ENCODE data around the gene TTLL10.

DNA sequence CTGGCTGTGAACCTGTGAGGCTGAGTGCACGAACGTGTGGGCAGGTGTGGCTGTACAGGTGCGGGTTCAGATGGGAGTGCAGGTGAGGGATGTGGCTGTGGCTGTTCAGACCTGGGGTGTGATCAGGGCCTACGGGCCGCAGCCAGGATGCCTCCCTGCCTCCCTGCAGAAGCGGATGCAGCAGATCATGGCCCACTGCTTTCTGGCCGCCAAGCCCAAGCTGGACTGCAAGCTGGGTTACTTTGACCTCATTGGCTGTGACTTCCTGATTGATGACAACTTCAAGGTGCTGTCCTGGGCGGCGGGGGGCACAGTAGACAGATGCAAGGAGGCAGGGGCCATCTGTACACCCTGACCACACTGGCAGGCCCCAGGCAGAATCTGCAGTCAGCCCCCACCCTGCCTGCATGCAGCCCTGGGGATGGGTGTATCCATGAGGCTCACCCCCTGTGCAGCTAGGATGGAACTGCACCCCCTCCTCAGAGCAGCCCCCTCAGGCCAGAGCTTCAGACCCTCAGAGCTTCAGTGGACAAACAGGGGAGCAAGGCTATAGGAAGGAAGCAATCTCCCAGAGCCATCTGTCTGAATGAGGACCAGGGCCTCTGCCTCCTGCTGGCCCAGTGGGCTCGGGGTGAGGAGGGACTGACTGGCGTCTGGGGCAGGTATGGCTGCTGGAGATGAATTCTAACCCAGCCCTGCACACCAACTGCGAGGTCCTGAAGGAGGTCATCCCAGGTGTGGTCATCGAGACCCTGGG, 22.9 kb downstream of the TTLL10 start:
- TF ChIP-seq POLR2AphosphoS5 (IDR thresholded peaks at IDR 0.05; ENCODE audit: low read depth, low read length), result no peak
- no peak for TF ChIP-seq POLR2A (IDR thresholded peaks at IDR 0.05; ENCODE audit: low read depth, low read length)
